PC-9 (cell line): ENCODE results near the gene EEPD1. TPM values are rescaled to one million over a fixed set of nuclear protein-coding genes. Genes with fewer than 3 reads are reported as not detected.
A peak's percentile ranks its signal among the peaks of the same experiment; 100 is the strongest.

Experiments used
- BruUV-seq: library from RNA; stranded (reverse); fragments of 400-500 nt; replicated peaks from 2 replicates; lab custom pipeline; 2021; lab: Mats Ljungman, UMichigan
- CTCF ChIA-PET: fragments of 300-600 bp; sonication (Branson Sonifier 250); formaldehyde crosslinking; loops from one replicate; lab custom pipeline; 2022; ENCODE audit warnings: antibody characterized with exemption; lab: Charles Lee
- POLR2A ChIA-PET: fragments of 300-600 bp; sonication (Branson Sonifier 250); formaldehyde crosslinking; loops from one replicate; lab custom pipeline; 2022; ENCODE audit warnings: antibody characterized with exemption; ENCODE audit not compliant: unreplicated experiment; lab: Charles Lee
- DNase-seq, 2 experiments: peaks; one replicate each; pipeline versions ENCODE4 v3.0.0 to v3.0.0-alpha.2; 2015 to 2022; ENCODE audit warnings: mixed read lengths in 1 of 2
- H2AFZ ChIP-seq: fragments of 200-600 bp; sonication (generic); 2 replicates; pipeline ENCODE4 v1.8.1; 2017; ENCODE audit warnings: antibody characterized with exemption
- H3F3A ChIP-seq: fragments of 200-600 bp; sonication (generic); 2 replicates; pipeline ENCODE4 v1.8.1; 2017; ENCODE audit warnings: antibody characterized with exemption, mild to moderate bottlenecking, low read depth; ENCODE audit not compliant: insufficient read depth
- H3K27ac ChIP-seq: fragments of 200-600 bp; sonication (generic); 2 replicates; pipeline ENCODE4 v1.6.1; 2016; ENCODE audit warnings: mixed run types
- H3K27me3 ChIP-seq: fragments of 200-600 bp; sonication (generic); 2 replicates; pipeline ENCODE4 v1.6.1; 2016; ENCODE audit warnings: low read depth, mixed run types; ENCODE audit not compliant: insufficient read depth
- H3K36me3 ChIP-seq: fragments of 200-600 bp; sonication (generic); 2 replicates; pipeline ENCODE4 v1.6.1; 2016; ENCODE audit warnings: low read depth, mixed run types
- H3K4me1 ChIP-seq: fragments of 200-600 bp; sonication (generic); replicated peaks from 2 replicates; pipeline ENCODE4 v1.6.1; 2016; ENCODE audit warnings: mixed run types; ENCODE audit not compliant: insufficient read depth
- H3K4me2 ChIP-seq: fragments of 200-600 bp; sonication (generic); 2 replicates; pipeline ENCODE4 v1.6.1; 2017; ENCODE audit warnings: mixed run types
- H3K4me3 ChIP-seq: fragments of 200-600 bp; sonication (generic); 2 replicates; pipeline ENCODE4 v1.6.1; 2016; ENCODE audit warnings: mixed run types
- H3K79me2 ChIP-seq: fragments of 200-600 bp; sonication (generic); 2 replicates; pipeline ENCODE4 v1.6.1; 2017; ENCODE audit warnings: low read depth, mixed run types
- H3K9me2 ChIP-seq: fragments of 200-600 bp; sonication (generic); 2 replicates; pipeline ENCODE4 v1.8.1; 2017; ENCODE audit warnings: mild to moderate bottlenecking; ENCODE audit not compliant: insufficient read depth
- H3K9me3 ChIP-seq: fragments of 200-600 bp; sonication (generic); 2 replicates; pipeline ENCODE4 v1.8.1; 2016; ENCODE audit warnings: low read depth; ENCODE audit not compliant: insufficient read depth
- H4K20me1 ChIP-seq: fragments of 200-600 bp; sonication (generic); 2 replicates; pipeline ENCODE4 v1.8.1; 2017; ENCODE audit not compliant: insufficient read depth
- EZH2 ChIP-seq: fragments of 200-600 bp; sonication (generic); IDR thresholded peaks from 2 replicates; pipeline ENCODE4 v1.8.0; 2017; ENCODE audit warnings: antibody characterized with exemption, low read depth
- intact Hi-C: fragments of 100-400 bp; cut with micrococcal nuclease; formaldehyde crosslinking; loops from one replicate; pipeline ENCODE4 v1.10.0; 2022; ENCODE audit not compliant: unreplicated experiment
- total RNA-seq: library from RNA; stranded (reverse); gene quantifications from 2 replicates; pipeline ENCODE4 v1.2.3, GENCODE V29; 2021
- TF ChIP-seq, protein P1 (sequence below): fragments of 200-600 bp; sonication (generic); conservative IDR thresholded peaks from 2 replicates; pipeline ENCODE4 v1.6.1; 2017; ENCODE audit warnings: mixed run types, antibody characterized with exemption, mild to moderate bottlenecking, moderate library complexity

Gene EEPD1
- total RNA-seq, 1 experiment from 2014 or later: 6.0 TPM

DNA sequence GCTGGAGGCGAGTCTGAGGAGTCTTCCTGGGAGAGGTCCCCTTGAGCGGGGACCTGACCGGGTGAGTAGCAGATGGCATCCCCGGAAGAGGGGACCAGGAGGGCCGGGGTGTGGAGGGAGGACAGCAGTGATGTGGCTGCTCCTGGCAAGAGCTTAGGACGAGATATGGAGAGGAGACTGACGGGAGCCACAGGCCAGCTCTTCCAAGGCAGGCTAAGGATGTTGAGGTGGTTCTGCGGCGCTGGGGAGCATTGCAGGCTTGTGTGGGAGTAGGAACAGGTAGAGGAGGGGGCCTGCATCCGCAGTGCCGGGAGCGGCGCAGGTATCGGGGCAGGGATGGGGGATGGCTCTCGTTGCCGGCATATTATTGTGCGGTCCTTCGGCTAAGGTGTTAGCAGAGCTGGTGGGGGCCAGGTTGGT is 159.9 kb downstream of the EEPD1 start:
- Histone ChIP-seq H3K4me3 (no peak overlapping the region), H3K9me2 (no peaks in the 10 kb centered on the region), H3K4me1 (no peaks in the 10 kb centered on the region), H3K4me2 (no peak overlapping the region), H3K36me3 (no peaks in the 10 kb centered on the region), H4K20me1 (no peaks in the 10 kb centered on the region), H3K27me3 (no peaks in the 10 kb centered on the region), H3K27ac (no peak overlapping the region), H3K79me2 (no peaks in the 10 kb centered on the region), H3K9me3 (no peaks in the 10 kb centered on the region), H3F3A (no peaks in the 10 kb centered on the region), H2AFZ (no peak overlapping the region)
- no TSS peak for BruUV-seq
- ChIA-PET CTCF (interaction anchor here (0.7 to 0.9 kb wide), 2 partner anchors 10 to 19 kb away, joined by 3 to 4 read pairs; no protein-coding TSS in a partner anchor), POLR2A (interaction anchor here (0.6 kb wide), 1 partner anchor 9 kb away, joined by 3 read pairs; no protein-coding TSS in a partner anchor)
- no peak for DNase-seq
- TF ChIP-seq EZH2: no peak
- TF ChIP-seq, protein P1, sequence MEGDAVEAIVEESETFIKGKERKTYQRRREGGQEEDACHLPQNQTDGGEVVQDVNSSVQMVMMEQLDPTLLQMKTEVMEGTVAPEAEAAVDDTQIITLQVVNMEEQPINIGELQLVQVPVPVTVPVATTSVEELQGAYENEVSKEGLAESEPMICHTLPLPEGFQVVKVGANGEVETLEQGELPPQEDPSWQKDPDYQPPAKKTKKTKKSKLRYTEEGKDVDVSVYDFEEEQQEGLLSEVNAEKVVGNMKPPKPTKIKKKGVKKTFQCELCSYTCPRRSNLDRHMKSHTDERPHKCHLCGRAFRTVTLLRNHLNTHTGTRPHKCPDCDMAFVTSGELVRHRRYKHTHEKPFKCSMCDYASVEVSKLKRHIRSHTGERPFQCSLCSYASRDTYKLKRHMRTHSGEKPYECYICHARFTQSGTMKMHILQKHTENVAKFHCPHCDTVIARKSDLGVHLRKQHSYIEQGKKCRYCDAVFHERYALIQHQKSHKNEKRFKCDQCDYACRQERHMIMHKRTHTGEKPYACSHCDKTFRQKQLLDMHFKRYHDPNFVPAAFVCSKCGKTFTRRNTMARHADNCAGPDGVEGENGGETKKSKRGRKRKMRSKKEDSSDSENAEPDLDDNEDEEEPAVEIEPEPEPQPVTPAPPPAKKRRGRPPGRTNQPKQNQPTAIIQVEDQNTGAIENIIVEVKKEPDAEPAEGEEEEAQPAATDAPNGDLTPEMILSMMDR: peak; percentile 28; the same call in 1 of the 2 replicates
- intact Hi-C loops: no loop called here

DNA sequence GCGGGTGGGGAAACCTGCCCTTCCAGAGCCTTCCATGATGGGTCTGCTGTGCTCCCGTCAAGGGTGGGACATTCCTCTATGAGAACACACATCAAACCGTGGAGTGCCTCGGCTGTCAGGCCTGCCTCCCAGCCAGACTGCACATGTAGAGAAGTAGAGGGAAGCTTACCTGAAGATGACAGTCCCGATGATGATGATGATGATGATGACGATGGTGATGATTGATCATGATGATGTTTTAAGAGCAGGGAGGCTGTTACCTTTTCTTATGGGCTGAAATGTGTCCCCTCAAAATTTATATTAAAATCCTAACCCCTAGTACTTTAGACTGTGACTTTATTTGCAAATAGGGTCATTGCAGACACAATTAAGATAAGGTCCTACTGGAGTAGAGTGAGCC is 160.6 kb downstream of the EEPD1 start:
- CTCF ChIA-PET: no interaction called here
- TF ChIP-seq, protein P1: no peak
- TF ChIP-seq EZH2: no peak

DNA sequence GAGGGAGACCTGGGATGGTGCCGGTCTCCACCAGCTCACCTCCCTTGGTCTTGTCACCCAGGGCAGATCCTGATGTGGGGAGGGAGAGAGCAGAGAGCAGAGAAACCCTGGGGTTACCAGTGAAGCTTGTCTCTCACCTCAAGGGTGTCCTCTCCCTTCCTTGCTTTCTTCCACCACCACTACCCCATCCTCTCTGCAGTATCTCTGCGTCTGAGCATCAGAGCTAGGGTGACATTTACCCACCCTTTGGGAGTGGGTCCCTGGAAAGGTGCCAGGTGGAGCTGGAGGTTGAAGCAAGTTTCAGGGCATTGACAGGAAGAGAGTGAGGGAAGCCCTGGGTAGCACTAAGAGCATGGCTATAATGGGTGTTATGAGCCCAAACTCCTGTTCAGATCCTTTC is 161.4 kb downstream of the EEPD1 start:
- no peaks in the 10 kb centered on the region for H3K4me1 ChIP-seq
- CTCF ChIA-PET: no interaction called here
- H3F3A ChIP-seq: no peaks in the 10 kb centered on the region
- POLR2A ChIA-PET: no interaction called here
- no peaks in the 10 kb centered on the region for H3K9me2 ChIP-seq
- no peak overlapping the region for H3K4me2 ChIP-seq
- intact Hi-C loops: no loop called here
- no peak for DNase-seq
- H3K27me3 ChIP-seq: no peaks in the 10 kb centered on the region
- H3K79me2 ChIP-seq: no peaks in the 10 kb centered on the region
- H4K20me1 ChIP-seq: no peaks in the 10 kb centered on the region
- H2AFZ ChIP-seq: no peak overlapping the region
- TF ChIP-seq, protein P1: no peak
- TF ChIP-seq EZH2: no peak
- no peaks in the 10 kb centered on the region for H3K9me3 ChIP-seq
- no peak overlapping the region for H3K27ac ChIP-seq
- BruUV-seq: no TSS peak
- no peaks in the 10 kb centered on the region for H3K36me3 ChIP-seq
- H3K4me3 ChIP-seq: no peak overlapping the region

More for the DNA sequence above, 160.6 kb downstream of the EEPD1 start:
- intact Hi-C loops: no loop called here
- no peaks in the 10 kb centered on the region for H4K20me1 ChIP-seq
- no peak overlapping the region for H2AFZ ChIP-seq
- H3K4me3 ChIP-seq: no peak overlapping the region
- no peaks in the 10 kb centered on the region for H3K9me3 ChIP-seq
- no peaks in the 10 kb centered on the region for H3K9me2 ChIP-seq
- H3K27me3 ChIP-seq: no peaks in the 10 kb centered on the region
- no peaks in the 10 kb centered on the region for H3K79me2 ChIP-seq
- no TSS peak for BruUV-seq
- H3F3A ChIP-seq: no peaks in the 10 kb centered on the region
- no peak overlapping the region for H3K4me2 ChIP-seq
- no peak overlapping the region for H3K27ac ChIP-seq
- DNase-seq: no peak
- POLR2A ChIA-PET: no interaction called here
- H3K36me3 ChIP-seq: no peaks in the 10 kb centered on the region
- H3K4me1 ChIP-seq: no peaks in the 10 kb centered on the region
